Kidney capillary endothelial cell (primary cell): ENCODE results near the gene CNPY1.
"Not testable (repeated sequence)": the region's sequence is repeated elsewhere in the genome, so short reads cannot be mapped to it uniquely, and the experiment has no call there.

Experiments
- DNase-seq: peaks from one replicate; pipeline ENCODE4 v3.0.0-alpha.2; 2018; ENCODE audit warnings: low spot score

The CNPY1 gene

GRCh38 chr7:155533120-155533826 lies 13.1 kb downstream of the CNPY1 start:
- DNase-seq: no peak

- no peak for DNase-seq
Observed at GRCh38 chr7:155532792-155533119, 13.6 kb downstream of the CNPY1 start.

DNA sequence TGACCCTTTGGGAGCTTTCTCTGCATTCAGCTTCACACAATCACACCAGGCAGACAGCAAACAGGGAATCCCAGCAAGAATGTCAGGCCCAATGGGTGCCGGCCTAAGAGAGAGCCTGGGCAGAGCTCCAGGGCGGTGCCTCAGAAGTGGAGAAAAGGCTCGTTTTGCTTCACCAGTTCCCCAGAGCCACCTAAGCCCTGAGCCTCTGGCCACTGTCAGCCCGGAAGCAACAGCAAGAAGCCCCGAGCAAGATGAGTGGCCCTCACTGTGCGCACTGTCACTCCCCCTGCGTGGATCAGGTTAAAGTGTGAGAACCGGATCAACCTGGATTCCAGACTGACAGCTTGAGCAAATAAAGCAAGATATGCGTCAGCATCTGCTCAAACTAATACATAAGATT lies 14.7 kb downstream of the CNPY1 start:
- DNase-seq: no peak

GRCh38 chr7:155530601-155531000 lies 15.8 kb downstream of the CNPY1 start:
- no peak for DNase-seq

GRCh38 chr7:155529845-155530244 lies 16.5 kb downstream of the CNPY1 start:
- no peak for DNase-seq

DNA sequence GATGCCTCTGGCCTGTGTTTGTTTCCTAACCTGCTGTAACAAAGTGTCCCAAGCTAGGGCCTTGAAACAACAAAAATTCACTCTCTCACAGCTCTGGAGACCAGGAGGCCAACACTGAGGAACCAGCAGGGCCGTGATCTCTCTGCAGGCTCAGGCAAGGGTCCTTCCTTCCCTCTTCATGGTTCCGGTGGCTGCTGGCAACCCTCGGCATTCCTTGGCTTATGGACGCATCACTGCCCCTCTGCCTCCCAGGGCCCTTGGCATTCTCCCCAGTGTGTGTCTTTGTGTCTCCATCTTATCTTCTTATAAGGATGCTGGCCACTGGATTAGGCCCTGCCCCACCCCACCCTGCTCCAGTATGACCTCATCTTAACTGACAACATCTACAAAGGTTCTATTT lies 17.0 kb downstream of the CNPY1 start:
- DNase-seq: no peak

- no peak for DNase-seq
Observed at GRCh38 chr7:155527664-155528063, 18.7 kb downstream of the CNPY1 start.

DNA sequence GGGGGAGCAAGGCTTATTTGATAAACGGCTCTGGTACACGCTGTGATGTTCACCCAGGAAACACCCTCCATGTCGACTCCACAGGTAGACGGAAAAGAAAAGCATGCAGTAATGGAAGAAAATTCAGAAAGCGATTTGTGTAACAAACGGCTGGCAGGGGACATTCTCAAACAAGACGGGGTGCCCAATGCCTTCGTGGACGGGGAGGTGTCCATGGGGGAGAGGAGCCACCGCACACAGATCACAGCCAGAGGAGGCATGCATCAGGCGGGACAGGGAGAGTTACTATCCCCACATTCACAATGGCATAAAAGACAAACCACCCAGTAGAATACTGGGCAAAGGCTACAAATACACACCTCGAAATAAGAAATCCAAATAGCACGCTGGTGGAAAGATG lies 20.1 kb downstream of the CNPY1 start:
- no peak for DNase-seq

DNA sequence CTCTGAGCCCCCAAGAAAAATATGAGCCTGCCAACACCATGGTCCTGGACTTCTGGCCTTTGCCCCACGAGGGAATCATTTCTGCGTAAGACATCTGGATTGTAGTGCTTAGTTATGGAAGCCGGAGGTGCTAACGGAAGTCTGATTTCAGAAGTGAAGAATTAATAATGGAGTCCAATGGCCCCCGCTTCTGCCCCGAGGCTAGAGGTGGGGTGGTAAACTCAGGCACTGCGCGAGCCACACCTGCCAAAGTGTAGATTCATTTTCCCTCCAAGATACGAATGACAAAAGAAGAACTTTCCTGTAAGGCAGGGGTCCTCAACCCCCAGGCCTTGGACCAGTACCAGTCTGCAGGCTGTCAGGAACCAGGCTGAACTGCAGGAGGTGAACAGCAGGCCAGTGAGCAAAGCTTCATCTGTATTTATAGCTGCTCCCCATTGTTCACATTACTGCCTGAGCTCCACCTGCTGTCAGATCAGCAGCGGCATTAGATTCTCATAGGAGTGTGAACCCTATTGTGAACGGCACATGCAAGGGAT lies 22.3 kb downstream of the CNPY1 start:
- no peak for DNase-seq

GRCh38 chr7:155523168-155523675 lies 23.1 kb downstream of the CNPY1 start:
- no peak for DNase-seq

DNA sequence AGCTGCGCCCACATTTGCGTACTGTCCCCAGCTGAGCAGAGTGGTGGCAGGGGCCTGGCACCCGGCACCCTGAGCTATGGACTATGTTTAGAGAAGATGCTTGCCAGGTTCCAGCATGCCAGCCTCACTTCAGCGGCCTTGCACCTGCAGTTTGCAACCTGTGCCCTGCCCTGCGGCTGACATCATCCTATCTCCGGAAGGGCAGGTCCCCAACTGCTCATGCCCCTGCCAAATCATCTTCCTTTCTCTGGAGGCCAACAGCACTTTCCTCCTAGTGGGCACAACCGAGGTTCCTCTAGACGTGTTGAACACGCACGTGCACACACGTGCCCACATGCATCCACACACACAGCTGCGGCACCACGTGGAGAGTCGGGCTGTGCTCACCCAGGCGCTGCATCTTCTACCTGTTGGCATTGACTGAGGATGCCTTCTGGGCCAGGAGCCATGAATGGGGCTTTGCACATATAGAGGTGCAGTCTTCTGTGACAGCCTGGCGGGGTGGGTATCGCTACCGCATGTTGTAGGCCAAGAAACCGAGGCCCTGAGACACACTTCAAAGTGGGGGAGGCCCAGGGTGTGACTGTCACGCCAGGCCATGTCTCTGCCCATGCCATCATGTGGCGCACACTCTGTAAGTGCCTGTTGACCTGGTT lies 24.5 kb downstream of the CNPY1 start:
- no peak for DNase-seq

GRCh38 chr7:155521007-155521742 lies 25.2 kb downstream of the CNPY1 start:
- no peak for DNase-seq

- no peak for DNase-seq
Observed at GRCh38 chr7:155520114-155520513, 26.2 kb downstream of the CNPY1 start.

DNA sequence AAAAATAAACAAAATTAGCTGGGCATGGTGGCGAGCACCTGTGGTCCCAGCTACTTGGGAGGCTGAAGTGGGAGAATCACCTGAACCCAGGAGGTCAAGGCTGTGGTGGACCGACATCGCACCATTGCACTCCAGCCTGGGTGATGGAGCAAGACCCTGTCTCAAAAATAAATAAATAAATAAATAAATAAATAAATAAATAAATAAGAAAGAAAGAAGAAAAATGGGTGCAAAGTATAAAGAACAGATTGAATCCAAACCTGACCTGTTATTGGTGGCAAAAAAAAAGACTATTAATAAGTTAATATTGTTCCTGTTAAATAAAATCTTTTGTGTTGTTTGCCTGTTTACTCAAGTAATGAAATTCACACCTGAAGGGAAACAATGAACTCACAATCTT lies 27.0 kb downstream of the CNPY1 start:
- DNase-seq: not testable (repeated sequence)

DNA sequence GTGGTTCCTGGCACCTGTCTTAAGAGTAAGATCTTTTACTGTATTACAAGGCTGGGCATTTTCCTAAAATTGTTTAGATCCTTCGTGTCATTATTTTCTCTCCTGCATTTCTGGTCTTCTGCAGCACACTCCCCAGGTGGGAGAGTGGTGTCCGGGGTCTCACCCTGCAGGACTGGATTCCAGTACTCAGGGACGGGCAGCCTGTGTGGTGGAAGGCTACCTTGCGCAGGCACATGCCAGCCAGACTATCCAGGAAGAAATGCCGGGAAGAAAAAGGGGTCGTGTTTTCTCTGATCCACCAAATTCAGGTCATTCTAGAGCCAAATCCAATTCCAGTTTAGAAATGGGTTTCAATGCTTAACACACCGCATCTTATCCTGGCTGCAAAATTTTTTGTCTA lies 27.7 kb downstream of the CNPY1 start:
- no peak for DNase-seq

- DNase-seq: no peak
Observed at GRCh38 chr7:155517969-155518368, 28.4 kb downstream of the CNPY1 start.

- DNase-seq: no peak
Observed at GRCh38 chr7:155517452-155517851, 28.9 kb downstream of the CNPY1 start.

DNA sequence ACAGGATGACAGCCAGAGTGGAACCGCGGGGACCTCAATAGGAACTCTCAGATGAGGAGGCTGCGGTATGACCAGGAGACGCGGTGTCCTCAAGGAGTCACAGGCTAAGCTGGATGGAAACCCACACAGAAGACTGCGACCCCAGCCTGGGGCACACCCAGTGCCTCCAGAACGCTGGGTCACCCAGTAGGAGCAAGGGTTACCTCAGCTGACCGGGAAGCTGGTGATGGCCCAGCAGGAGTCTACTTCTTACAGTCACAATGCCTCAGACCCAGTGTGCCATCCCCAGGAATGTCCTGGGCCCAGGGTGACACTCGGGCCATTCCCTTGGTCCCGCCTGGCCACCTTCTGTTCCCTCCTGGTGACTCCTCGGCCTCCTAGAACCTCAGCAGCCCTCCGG lies 29.9 kb downstream of the CNPY1 start:
- DNase-seq: no peak

DNA sequence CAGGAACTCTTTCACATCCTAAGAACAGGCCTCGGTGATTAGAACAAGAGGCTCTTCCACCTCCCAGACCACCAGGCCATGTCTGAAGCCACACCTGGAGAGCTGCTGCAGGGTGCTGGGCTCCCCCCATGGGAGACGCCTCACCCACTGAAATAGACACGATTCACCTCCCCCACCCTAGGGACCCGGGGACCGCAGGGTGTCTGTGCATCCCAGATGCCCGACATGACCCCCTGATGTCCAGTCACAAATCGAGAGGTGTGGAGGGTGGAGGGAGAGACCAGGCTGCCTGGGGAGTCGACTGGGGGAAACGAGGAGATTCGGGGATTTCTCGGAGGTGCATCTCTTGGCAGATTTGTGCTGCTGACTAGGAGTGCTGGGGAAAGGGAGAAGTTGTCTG lies 31.0 kb downstream of the CNPY1 start:
- DNase-seq: no peak

DNA sequence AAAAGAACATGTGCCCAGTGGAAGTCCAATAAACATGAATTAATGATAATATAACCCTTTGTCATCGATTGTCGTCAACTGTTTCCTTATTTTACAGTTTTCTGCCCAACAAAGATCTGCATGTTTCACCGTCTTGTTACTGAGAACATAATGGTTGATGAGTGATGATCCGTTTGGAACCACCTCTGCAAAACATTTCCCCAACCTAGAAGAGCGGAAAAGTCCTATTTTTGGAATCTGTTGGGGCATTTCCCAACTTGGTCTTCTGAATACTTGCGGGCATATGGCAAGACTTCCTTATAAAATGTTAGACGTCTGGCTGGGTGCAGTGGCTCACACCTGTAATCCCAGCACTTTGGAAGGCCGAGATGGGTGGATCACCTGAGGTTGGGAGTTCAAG lies 32.1 kb downstream of the CNPY1 start:
- no peak for DNase-seq

- no peak for DNase-seq
Observed at GRCh38 chr7:155513543-155514285, 32.6 kb downstream of the CNPY1 start.

DNA sequence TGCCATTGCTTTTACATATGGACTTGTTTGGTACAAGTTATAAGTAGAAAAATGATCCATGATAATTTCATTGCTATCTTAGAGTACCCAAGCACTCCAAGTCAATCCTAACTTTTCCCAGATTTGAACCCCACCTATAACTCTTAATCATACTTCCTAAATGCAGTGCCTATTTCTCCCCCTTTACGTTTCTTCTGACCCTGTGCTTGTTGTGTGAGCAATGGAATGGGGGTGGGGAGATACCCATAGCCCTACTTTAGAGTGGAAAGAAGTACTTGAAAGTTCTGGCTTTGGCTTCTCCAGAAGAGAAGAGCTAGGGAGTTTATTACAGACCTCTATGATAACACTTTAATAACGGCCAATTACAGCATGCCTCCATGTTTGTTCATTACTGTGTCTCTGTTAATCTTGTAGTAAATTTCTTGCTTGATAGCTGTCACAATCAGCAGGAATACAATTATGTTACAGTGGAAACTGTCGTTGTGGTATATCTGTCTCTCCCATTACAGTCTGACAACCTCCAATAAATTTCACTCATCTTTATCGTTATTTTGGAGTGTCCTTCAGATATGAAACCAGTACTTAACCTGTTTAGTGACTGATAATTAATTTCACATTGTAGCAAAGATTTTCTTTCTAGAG lies 34.0 kb downstream of the CNPY1 start:
- no peak for DNase-seq
